ENCODE measurements around the gene LRRC1.

GRCh38 chr6:53918854-53919510, 124.2 kb downstream of the LRRC1 start:
- TF ChIP-seq CTCF (conservative IDR thresholded peaks at IDR 0.05 in 1 of 2, IDR thresholded peaks at IDR 0.05 in 1 of 2; ENCODE audit: extremely low read depth in 1 of 2, insufficient read depth in 1 of 2, low read depth in 1 of 2, low read length in 2 of 2), result no peak
- TF ChIP-seq EZH2 (IDR thresholded peaks at IDR 0.05; ENCODE audit: borderline replicate concordance, low read length), result no peak
